Retina (tissue), 1 donor: ENCODE results near the gene CDRT4.
"Not testable (repeated sequence)": the region's sequence is repeated elsewhere in the genome, so short reads cannot be mapped to it uniquely, and the experiment has no call there.

ENCODE experiments used
- DNase-seq: peaks from one replicate; pipeline ENCODE4 v3.0.0-alpha.2; 2016

CDRT4 gene

DNA sequence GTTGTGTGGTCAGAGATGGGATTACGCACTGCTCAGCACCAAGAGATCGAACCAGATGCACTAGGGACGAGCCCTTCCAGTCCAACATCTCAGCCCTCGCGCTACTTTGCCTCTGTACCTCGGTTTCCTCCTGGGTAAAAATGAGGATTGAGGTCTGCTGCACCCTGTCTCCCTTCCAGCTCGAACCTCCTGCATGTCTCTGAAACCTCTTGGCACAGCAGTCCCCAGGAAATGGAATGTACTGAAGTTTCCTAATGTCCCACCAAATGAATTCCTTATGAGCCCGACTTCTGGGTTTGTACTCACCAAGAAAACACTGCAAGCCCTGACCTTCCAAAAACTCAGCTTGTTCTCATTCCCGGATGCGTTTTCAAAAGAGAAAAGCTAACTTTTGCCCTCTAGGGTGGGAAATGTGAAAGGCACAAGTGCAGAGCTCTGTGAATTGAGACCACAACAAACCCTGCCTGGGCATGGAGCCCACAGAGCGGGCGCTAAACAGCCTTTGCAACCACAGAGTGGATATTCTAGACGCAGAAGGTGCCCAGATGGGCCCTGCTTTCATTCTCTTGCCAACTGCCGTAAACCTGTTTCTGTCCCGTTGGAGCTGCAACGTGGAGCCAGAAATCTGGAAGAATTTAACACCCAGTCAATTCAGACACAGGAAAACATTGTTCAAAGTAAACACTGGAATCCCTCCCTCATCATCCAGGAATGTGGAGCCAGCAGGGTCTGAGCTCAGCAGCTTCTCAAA lies 10.3 kb downstream of the CDRT4 start:
- DNase-seq: no peak

DNA sequence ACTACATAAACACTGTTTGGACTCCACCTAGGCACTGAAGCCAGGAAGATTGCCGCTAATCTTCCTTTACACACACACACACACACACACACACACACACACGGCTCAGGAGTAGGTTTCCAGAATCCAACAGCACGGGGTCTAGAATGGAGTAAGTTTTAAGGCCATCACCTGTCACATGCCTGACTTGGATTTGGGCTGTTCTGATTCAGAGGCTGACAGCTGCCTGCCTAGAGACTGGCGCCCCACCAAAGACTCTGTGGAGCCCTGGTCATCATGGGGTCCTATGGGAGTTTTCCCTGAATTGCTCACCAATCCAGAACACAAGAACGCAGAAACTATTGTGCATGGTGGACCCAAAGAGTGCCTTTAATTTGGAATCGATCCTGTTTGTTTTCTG lies 10.9 kb downstream of the CDRT4 start:
- DNase-seq: no peak

DNA sequence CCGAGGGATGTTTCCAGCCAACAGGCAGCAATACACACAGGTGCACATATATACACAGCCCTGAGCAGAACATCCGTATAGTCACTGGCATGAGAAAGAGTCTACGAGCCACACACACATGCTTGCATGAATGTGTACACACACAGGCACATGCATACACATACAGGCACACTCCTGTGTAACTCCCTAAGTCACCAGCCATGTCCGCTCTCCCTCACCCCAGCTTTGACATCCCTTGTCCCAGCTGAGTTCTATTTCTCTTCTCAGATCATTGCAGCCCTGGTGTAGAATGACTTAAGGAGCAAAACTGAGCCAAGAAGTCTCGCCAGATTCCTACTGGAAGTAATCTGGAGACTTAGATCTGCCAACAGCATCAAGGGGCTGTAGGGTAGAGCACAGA lies 13.1 kb downstream of the CDRT4 start:
- no peak for DNase-seq

DNA sequence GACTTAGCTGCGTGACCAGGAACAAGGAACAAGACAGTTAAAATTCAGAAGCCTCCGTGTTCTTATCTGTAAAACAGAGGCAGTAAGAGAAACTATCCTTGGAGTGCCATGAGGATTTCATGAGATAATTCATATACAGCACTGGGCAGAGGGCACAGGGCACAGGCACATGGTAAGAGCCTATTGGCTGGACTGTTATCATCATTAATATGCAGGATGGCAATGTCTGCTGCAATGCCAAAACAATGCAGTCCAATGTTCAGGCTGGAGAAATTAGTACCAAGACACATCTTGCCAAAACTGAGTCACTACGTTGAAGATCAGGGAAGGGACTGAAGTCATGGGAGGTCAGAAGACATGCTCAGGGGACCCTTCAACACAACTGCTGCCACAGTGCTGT lies 13.6 kb downstream of the CDRT4 start:
- DNase-seq: no peak

DNA sequence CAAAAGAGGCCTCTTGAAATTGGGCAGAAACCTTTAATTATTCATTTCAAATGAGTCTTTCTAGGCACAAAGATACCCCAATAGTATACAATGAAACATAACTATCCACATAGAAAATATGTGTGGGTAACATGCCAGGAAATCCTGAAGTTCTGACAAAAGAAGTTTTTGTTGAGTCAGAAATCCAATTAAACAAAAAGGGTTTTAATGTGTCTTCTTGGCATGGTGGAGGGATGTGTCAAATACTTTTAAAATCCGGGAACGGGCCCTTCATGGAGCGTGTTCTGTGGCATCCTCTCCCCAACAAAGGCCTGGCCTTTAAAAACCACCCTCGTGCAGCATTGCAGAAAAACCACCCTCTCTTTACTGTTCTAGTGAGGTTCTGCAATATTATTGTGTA lies 14.2 kb downstream of the CDRT4 start:
- no peak for DNase-seq

DNA sequence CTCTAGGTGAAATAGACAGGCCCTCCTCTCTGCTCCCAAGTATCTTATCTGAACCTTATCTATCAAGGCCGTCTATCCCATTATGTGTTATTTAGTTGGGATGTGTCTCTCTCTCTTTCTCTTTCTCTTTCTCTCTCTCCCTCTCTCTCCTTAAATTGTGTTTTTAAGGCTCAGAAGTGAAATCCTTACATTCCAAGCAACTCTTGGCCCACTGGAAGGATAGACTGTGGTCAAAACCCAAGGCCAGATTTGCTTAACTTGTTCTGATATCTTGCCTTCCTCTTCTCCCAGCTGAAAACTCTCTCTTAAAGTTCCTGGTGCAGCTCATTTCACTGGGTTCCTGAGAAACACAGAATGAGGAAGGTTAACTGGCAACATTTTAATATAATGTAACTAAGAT lies 14.7 kb downstream of the CDRT4 start:
- no peak for DNase-seq

DNA sequence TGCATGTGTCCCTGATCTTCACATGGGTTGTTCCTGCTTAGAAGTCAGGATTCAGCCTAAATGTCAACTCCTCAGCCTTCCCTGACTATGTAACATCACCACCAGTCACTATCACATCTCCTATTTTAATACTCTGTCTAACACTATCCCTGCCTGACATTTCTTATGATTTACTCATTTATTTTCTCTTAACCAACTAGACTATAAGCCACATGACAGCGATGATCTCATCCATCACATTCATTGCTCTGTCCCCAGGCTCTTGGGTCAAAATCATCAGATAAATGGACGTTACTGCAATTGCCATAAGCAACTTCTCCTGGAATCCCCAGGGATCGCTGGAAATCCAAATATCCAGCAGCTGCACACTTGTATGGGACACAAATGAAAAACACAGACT lies 15.7 kb downstream of the CDRT4 start:
- DNase-seq: no peak

DNA sequence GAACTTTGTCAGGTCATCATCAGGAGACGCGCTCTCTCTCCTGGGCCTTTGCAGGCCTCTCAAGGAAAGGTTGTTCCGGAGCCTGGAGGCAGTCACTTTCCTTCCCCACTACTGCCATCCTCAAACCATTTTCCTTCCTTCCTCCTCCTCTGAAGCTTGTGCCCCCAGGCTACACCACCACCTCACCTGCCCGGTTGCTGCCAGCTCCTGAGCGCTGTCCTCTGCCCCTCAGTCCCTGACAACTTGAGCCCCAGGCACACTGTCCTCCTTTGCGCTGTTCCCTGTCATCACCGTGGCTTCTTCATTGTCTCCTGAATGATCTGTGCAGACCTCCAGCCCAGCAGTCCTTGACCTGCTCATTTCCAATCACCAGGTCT lies 18.9 kb downstream of the CDRT4 start:
- no peak for DNase-seq

DNA sequence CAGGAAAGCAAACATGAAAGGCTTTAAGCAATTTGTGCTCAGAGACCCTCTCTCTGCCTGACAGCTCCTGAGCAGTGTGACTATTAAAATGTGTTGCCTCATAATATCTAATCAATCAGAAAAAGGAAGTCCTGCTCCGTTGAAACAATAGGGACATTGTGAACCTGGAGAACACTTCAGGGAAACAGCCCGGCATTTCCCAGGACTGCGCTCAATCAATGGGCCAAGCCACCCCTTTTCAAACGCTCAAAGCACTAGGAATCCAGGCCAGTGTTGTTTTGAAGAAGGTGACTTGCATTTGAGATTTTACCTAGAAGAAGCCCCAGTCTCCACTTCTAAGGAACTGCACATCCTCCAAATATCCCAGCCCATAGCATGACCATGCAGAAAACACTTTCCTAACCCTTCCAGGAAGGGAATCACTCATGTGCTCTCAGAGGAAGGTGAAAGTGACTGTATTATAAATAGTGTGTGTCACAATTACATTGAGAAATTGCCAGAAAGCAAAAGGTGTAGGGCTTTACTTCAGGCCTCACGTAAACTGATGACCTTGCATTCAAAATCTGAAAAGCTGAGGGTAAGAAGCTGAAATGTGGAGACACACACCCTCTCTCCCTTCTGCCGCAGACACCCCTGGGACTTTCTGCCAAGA lies 19.4 kb downstream of the CDRT4 start:
- no peak for DNase-seq

DNA sequence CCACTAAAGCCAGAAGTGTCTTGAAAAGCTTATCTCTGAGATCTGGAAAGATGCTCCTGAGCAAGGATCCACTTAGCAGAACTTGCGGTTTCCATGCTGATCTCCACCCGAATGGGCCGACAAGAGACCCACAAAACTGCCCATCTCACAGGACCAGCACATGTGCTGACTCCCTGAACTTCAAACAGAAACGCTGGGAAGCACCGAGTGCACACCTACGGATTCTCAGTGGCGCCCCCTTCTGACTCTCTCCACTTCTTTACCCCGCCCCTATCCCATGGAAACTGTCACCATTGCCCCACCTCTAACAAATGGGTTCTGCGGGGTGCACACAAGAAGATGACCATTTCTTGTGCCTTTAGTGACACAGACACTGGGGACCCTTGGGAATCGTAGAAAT lies 21.4 kb downstream of the CDRT4 start:
- no peak for DNase-seq

DNA sequence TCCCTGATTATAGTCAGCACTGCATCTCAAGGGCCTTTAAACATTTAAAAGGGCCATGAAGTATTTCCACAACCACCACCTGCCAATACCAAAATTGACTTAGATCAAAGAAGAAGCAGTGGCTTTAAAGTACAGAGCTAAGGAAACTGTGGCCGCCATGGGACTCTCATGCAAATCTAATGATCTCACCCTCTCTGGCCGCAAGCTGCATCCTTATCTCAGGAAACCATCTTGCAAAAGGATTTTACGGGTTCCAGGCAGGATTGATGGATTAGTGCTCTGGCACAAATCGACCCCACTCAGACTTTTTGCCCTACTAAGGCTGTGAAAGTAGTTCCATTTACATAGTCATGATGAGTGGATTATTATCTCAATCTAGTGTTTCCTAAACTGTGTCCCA lies 22.6 kb downstream of the CDRT4 start:
- DNase-seq: no peak

DNA sequence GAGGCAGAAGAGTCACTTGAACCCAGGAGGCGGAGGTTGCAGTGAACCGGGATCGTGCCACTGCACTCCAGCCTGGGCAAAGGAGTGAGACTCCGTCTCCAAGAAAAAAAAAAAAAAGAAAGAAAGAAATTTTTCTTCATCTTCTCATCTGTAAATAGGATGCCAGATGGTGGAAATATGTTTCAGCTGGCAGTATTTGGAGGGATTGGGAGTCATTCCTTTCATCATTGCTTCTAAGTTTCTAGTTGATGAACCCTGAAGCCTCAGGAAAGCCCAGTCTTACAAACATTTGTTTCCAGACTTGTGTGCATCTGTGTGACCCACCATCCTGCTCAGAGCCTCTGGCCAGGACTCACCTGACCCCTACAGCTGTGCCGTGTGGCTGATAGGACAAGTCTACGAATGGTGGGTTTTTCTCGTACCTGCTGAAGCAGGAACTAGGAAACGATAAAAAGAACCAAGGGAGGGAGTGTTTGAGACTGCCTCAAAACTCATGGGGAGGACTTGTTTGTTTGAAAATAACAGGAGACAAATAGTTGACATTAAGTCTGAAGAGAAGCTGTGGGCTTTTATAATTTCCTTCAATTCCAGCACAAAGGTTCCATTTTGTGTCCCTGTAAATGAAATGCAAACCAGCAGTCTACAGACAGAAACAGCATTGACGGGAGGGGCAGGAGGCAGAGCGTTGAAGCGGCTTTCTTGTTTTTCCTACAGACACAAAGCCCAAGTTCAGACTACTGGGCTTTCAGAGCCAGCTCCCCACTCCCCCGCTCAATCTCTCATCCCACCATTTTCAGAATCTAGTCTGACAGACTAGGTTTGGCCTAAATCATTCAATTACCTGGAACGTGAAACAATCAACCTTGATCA lies 24.9 kb downstream of the CDRT4 start:
- DNase-seq: no peak

DNA sequence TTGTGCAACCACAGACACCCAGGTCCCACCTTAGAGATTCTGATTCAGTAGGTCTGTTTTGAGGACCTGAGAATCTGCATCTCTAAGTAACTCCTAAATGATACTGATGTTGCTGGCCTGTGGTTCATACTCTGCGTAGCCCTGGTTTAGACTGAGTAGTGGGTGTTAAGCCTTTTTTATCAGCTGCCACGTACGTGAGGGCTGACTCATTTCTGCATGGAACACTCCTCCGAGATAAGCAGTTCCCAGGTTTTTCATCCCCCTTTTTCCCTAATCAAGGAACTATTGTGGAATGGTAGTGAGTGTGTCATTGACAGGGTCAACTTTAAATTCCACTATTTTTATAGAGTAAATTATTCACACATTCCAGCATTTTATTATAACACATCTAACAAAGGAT lies 26.1 kb downstream of the CDRT4 start:
- DNase-seq: no peak

DNA sequence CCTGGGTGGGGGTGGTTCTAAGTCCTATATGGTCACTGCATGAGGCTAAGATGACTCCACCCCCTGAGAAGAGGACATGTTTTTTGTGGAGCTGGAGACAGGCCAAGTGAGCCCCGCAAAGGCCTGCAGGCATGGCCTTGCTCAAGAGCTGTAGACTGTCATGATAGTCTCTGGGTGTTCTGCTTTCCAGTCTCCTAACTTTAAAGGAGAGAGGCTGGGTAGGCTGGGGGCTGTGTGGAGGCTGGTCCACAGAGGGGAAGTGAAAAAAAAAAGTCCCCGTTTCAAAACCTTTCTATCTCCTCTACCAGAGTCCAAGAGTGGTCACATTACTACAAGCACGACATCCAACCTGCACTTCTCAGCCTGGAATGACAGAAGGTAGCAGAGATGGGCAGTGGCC lies 27.1 kb downstream of the CDRT4 start:
- no peak for DNase-seq

DNA sequence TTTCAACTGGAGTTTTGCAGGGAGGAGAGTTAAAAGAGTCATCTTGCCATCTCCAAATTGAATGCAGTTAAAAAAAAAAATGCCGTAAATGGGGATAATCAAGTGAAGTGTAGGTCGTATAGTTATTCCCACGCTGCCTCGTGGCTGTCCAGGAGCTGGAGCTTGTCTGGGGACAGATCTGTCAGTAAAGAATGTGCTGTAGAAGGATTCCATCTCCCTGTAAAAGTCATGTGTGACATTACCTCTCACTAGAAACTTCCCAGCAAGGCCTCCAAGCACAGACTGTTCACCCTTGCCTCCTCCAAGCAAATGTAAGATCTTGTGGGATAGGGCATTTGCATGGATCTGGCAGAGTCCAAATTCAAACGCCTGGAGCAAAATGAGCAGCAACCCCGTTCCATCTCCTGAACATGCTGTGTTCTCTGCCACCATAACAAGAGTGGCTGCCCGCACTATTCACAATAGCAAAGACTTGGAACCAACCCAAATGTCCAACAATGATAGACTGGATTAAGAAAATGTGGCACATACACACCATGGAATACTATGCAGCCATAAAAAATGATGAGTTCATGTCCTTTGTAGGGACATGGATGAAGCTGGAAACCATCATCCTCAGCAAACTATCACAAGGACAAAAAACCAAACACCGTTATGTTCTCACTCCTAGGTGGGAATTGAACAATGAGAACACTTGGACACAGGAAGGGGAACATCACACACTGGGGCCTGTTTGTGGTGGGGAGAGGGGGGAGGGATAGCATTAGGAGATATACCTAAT lies 28.0 kb downstream of the CDRT4 start:
- DNase-seq: not testable (repeated sequence)

DNA sequence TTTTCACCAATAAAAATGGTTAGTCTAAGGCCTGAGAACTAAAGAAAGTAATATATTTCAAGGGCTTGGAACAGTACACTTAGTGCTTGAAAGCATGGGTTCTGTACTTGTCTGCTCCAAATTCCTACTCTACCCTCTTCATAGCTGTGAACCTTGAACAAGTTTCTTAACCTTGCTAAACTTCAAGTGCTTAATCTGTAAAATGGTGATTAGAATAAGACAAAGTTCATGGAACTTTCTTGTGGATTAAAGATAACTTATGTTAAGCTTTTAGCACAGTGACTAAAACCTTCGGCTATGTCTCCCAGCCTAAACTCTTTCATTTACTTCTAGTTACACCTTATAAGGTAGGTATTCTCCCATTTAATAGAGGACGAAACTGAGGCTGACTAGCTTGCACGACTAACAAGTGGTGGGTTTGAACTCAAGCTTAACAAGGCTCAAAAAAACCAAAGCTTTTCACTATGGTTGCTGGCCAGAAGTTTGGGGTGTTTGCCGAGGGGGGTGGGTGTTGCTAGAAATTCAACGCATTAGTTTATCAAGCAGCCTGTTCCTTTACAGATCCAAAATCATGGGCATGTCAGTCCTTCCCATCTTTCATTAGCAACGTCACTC lies 28.8 kb downstream of the CDRT4 start:
- no peak for DNase-seq

DNA sequence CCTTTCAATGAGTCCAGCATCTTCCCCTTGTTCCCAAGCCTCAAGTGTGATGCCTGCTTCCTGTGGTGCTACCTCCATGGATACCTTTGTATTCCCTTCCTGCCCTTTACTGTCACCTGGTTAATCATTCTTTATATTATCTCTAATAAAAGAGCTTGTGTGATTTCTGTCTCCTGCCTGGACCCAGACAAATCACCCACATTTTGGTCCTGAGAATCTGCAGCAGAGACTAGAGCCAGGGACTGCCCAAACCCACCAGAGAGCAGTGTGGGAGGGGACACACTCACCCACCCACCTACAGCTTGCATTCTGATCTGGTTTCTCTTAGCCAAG lies 30.2 kb downstream of the CDRT4 start:
- DNase-seq: no peak

DNA sequence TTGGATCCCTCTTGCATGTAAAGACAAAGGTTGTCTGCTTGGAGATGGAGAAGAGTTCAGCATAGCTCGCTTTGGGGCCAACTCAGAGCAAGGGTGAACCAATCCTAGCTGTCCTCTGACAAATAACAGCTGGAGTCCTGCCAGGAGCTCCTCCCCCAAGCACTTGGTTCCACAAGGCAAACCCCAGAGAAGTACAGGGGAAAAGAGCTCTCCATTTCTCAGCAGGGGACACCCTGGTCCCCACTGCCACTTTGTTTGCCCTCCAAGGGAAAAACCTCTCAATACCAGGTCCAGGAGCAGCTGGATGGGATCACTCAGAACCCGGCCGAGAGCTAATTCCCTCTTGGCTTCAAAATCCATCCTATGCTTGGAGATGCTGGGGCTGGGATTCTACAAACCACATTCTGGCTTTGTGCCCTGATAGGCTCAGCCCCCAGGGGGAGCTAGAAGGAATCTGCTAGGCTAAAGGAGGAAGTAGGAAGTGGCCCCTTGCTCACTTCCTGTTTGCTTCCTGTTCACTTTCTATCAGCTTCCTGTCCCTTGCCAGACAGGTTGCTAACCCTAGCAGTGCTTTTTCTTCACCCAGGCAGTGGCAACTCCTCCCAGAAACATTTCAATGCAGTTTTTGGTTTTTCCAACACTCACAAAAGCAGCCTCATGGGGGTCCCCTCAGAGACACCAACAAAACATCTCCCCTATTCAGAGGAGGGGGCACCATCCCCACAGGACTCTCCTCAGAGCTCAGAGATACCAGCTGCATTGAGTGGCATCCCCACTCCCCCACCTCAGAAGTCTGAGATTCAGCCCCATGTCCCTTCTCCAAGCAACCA lies 30.7 kb downstream of the CDRT4 start:
- DNase-seq: no peak

DNA sequence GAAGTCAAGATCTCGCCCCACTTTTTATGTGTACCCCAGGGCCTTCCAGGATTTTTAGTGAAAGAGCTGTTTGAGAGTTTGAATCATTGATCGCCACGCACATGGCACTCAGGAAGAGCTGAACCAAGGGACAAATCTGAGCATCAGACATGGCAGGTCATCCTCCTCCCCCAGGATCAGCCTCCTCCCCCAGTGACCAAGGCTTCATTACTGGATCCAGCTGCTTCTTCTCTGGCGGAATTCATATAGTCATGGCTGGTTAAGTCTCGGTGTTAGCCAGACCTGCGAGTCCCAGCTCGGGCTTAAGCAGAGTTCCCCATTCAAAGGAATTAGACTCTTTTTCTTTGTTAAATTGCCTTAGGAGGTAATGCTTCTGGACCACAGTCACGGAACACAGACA lies 32.5 kb downstream of the CDRT4 start:
- DNase-seq: no peak

DNA sequence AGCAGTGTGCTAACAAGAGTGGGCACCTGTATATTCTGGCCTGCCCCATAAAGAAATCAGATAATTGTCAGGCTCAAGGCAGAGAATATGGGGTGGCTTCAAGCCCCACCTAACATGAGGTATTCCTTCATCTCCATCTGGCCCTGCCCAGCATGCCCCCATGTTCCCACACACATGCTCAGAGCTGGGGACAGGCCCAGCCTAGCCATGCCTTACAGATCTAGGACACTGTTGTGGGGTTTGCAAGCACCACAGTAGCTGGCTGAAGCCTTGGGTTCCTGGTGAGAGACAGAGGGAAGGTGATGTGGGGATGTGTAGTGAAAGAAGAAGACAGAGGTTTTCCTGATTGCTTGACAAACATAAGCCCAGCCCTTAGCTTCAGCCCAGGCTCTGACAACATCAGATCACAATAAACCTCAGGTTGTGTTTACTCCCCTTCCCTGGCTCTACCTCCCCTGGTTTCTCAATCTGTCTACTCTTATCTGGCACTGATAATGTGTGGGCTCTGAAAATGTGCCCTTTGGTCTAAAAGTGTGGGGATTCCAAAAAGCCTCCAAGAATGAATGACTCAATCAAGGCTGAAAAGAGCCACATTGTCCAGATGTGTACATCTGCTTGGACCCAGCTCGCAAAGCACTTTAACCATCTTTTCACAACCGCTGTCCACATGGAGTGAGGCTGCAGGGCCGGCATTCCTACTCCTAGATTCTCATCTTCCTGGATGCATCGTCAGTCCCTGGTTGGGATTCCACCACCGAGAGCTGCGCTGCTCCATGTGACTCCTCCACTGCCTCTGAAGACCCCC lies 34.4 kb downstream of the CDRT4 start:
- no peak for DNase-seq

DNA sequence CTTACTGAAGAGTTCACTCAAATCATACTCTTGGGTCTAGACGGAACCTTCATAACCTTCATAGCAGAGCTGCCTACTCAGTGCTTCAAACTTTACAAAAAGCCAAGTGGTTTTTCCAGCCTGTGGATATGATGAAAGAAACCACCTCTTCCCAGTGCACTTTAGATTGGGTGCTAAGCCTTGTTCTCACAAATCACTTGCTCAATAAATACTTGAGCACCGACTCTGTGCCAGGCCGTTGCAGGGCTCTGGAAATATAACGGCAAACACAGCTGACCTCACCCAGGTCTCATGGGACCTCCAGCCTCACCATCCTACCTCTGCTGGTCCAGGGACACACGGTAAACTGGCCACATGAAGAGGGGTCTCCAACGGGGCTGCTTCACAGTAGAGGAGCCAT lies 35.7 kb downstream of the CDRT4 start:
- DNase-seq: no peak
